NT2/D1 (cell line): Measurements from ENCODE around the gene GRB7.

Source experiments
- YY1 ChIP-seq: IDR thresholded peaks from 2 replicates; pipeline ENCODE4 v1.6.1; 2011; ENCODE audit not compliant: insufficient read length, insufficient read depth
- ZNF274 ChIP-seq: IDR thresholded peaks from 2 replicates; pipeline ENCODE4 v1.6.1; 2011; ENCODE audit warnings: mild to moderate bottlenecking, low read depth, low read length

DNA sequence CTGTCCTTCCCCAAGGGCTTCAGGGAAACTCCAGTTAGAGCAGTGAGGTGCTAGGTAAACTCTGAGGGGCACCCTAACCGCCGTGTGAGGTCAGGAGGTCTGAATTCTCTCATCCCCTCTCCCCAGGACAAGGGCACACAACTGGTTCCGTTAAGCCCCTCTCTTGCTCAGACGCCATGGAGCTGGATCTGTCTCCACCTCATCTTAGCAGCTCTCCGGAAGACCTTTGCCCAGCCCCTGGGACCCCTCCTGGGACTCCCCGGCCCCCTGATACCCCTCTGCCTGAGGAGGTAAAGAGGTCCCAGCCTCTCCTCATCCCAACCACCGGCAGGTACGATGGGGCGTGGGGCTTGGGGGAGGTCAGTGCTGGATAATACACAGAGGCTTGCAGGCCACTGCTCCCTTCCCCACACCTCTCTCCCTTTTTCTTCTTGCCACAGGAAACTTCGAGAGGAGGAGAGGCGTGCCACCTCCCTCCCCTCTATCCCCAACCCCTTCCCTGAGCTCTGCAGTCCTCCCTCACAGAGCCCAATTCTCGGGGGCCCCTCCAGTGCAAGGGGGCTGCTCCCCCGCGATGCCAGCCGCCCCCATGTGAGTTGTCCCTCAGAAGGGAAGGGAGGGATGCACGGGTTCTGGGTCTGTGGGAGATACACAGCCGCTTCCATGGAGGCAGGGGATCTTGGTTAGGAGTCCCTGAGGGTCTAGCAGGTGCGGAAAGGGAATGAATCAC, 4.6 kb downstream of the GRB7 start:
- TF ChIP-seq ZNF274: no peak
- TF ChIP-seq YY1: no peak
